Duodenal mucosa (tissue), 2 donors: ENCODE results near the gene MTCL1.

Experiments
- H3K27ac ChIP-seq: one replicate; pipeline ENCODE4 v1.7.0; 2013; ENCODE audit warnings: low read depth, low read length
- H3K27me3 ChIP-seq, 2 donors: one replicate each; pipeline ENCODE4 v1.7.0; 2013; ENCODE audit warnings: low read length in 2 of 2, control low read depth in 1 of 2; ENCODE audit not compliant: insufficient read depth in 2 of 2, control insufficient read depth in 1 of 2
- H3K36me3 ChIP-seq, 2 donors: one replicate each; pipeline ENCODE4 v1.7.0; 2013; ENCODE audit warnings: low read length in 2 of 2, control low read depth in 1 of 2; ENCODE audit not compliant: insufficient read depth in 2 of 2, control insufficient read depth in 1 of 2
- H3K4me1 ChIP-seq, 2 donors: one replicate each; pipeline ENCODE4 v1.7.0; 2013; ENCODE audit warnings: low read length in 2 of 2, control low read depth in 1 of 2; ENCODE audit not compliant: insufficient read depth in 2 of 2, control insufficient read depth in 1 of 2
- H3K4me3 ChIP-seq, 2 donors: one replicate each; pipeline ENCODE4 v1.7.0; 2013; ENCODE audit warnings: low read length in 2 of 2, low read depth in 1 of 2
- H3K9ac ChIP-seq, 2 donors: one replicate each; pipeline ENCODE4 v1.7.0; 2013; ENCODE audit warnings: low read length in 2 of 2, low read depth in 1 of 2
- H3K9me3 ChIP-seq, 2 donors: one replicate each; pipeline ENCODE4 v1.7.0; 2013; ENCODE audit warnings: low read length in 2 of 2, control low read depth in 1 of 2; ENCODE audit not compliant: control insufficient read depth in 1 of 2

Gene MTCL1

DNA sequence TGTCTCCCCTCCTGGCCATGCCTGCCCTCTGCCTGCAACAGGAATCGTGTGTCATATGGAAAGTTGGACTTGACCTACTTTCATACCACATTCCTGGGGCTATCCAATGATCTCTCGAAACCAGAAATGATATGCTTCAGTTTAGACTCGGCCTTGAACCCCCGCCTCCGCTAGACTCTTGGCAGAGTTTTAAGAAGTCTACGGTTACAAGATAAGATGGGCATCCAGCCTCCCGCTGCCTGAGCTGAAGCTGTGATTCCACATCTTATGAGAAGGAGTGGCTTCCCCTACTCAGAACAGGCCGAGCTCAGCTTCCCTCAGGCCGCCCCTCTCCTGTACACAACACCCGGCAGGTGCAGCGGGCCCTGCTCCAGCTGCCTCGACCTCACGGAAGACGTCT is 73.9 kb downstream of the MTCL1 start:
- no peaks in the 10 kb centered on the region for H3K36me3 ChIP-seq
- no peak overlapping the region for H3K27ac ChIP-seq
- H3K9ac ChIP-seq = no peak overlapping the region
- no peaks in the 10 kb centered on the region for H3K9me3 ChIP-seq
- no peaks in the 10 kb centered on the region for H3K27me3 ChIP-seq
- no peaks in the 10 kb centered on the region for H3K4me1 ChIP-seq
- no peak overlapping the region for H3K4me3 ChIP-seq

DNA sequence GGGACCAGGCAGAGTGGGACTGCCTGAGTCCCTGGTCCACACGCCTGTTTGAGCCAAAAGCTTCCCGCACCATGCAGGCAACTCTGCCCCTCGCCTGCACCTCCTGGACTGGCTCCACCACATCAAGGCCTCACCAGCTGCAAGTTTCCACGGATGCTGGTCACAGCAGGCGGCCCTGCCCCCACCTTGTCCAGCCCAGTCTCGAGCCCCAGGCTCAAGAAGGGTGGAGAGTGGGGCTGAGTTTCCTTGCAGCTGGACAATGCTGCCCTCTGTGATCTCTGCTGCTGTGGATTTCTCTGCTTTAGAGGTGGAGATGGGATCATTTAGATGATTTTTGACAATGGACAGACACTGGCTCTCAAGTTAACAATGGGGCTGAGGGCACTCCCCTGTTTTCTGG is 74.9 kb downstream of the MTCL1 start:
- Histone ChIP-seq H3K4me3 (no peak overlapping the region), H3K9ac (no peak overlapping the region), H3K36me3 (no peaks in the 10 kb centered on the region), H3K27me3 (no peaks in the 10 kb centered on the region), H3K4me1 (no peaks in the 10 kb centered on the region), H3K27ac (no peak overlapping the region), H3K9me3 (no peaks in the 10 kb centered on the region)

DNA sequence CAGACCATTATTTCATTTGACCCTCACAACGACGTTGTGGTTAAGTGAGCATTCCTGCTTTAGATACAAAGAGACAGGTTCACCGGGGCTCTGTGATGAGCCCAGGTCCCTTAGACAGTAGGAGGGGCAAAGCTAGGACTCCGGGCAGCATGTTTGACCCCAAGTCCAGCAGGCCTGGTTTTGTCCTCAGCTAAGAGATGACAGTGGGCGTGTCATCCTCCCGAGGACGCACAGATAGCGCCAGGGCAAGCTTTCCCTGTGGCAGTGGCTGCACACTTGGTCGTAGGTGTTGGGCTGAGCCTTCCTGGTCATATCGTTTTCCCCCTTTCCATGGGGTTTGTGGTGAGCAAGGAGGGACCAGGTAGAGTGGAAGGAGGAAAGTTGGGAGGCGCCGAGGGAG is 76.3 kb downstream of the MTCL1 start:
- Histone ChIP-seq H3K9ac (no peak overlapping the region), H3K27me3 (no peaks in the 10 kb centered on the region), H3K9me3 (no peaks in the 10 kb centered on the region), H3K4me1 (no peaks in the 10 kb centered on the region), H3K36me3 (no peaks in the 10 kb centered on the region), H3K4me3 (no peak overlapping the region), H3K27ac (no peak overlapping the region)

DNA sequence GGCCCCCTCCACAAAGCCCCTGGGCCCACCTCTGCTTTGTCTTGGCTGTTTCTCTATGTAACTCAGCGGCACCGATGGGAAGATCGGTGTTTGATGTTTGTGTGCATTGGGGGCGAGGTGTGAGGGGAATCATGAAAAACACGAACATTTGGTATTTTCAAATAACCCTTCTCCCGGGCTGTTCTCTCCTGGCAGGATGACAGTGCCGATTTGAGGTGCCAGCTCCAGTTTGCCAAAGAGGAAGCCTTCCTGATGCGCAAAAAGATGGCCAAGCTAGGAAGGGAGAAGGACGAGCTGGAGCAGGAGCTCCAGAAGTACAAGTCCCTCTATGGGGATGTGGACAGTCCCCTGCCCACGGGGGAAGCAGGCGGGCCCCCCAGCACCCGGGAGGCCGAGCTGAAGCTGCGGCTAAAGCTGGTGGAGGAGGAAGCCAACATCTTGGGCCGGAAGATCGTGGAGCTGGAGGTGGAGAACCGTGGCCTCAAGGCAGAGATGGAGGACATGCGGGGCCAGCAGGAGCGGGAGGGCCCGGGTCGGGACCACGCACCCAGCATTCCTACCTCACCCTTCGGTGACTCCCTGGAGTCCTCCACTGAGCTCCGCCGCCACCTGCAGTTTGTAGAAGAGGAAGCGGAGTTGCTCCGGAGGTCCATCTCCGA is 78.1 kb downstream of the MTCL1 start:
- Histone ChIP-seq H3K27ac (no peak overlapping the region), H3K36me3 (no peaks in the 10 kb centered on the region), H3K27me3 (no peaks in the 10 kb centered on the region), H3K4me3 (no peak overlapping the region), H3K9ac (no peak overlapping the region), H3K9me3 (no peaks in the 10 kb centered on the region), H3K4me1 (no peaks in the 10 kb centered on the region)

DNA sequence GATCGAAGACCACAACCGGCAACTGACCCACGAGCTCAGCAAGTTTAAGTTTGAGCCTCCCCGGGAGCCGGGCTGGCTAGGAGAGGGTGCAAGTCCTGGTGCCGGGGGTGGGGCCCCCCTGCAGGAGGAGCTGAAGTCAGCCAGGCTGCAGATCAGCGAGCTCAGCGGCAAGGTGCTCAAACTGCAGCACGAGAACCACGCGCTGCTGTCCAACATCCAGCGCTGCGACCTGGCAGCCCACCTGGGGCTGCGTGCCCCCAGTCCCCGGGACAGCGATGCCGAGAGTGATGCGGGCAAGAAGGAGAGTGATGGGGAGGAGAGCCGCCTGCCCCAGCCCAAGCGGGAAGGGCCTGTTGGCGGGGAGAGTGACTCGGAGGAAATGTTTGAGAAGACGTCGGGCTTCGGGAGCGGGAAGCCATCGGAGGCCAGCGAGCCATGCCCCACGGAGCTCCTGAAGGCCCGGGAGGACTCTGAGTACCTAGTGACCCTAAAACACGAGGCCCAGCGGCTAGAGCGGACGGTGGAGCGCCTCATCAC is 78.7 kb downstream of the MTCL1 start:
- Histone ChIP-seq H3K9me3 (no peaks in the 10 kb centered on the region), H3K4me1 (no peaks in the 10 kb centered on the region), H3K27me3 (no peaks in the 10 kb centered on the region), H3K4me3 (no peak overlapping the region), H3K9ac (no peak overlapping the region), H3K27ac (no peak overlapping the region), H3K36me3 (no peaks in the 10 kb centered on the region)

DNA sequence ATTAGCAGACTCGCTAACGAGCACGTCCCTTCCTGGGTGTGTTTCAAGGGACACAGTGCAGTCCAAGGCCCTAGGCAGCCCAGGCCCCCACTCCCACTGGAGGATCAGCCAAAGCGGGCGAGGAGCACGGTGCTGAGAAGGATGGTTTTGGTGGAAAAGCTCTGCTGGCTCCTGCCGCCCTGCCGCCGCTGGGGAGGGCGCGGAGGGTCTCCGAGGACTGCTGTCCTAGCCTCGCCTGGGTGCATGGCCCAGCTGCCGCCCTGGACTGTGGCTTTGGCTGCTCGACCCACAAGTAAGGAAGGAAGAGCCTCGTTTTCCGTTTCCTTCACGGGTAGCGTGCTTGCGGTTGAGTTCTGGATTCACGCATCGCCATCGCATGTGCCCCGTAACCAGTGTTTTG is 79.9 kb downstream of the MTCL1 start:
- no peak overlapping the region for H3K9ac ChIP-seq
- no peak overlapping the region for H3K4me3 ChIP-seq
- H3K27ac ChIP-seq = no peak overlapping the region
- H3K27me3 ChIP-seq = no peaks in the 10 kb centered on the region
- no peaks in the 10 kb centered on the region for H3K36me3 ChIP-seq
- H3K4me1 ChIP-seq = no peaks in the 10 kb centered on the region
- no peaks in the 10 kb centered on the region for H3K9me3 ChIP-seq

DNA sequence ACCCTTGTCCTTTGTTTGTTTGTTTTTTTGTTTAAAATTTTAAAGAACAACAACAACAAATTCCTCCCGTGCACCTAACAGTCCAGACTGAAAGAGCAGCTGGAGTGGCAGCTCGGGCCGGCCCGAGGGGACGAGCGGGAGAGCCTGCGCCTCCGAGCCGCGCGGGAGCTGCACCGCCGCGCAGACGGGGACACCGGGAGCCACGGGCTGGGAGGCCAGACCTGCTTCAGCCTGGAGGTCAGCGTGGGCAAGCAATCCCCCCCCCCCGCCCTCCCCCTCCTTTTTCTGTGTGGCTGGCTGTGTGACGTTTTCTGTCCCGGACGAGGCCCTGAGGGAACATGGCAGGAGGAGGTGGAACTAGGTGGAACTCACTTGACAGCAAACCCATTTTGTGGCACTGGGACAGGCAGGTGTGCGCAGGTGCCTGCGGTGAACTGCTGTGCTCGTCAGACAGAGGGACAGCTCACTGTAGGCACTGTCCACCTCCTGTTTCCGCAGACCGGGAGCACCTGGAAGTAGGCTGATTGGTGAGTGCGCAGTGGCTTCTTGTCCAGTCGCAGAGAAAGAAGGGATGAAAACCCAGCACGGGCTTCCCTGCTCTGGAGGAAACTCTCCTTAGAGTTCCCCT is 80.6 kb downstream of the MTCL1 start:
- no peaks in the 10 kb centered on the region for H3K4me1 ChIP-seq
- no peaks in the 10 kb centered on the region for H3K27me3 ChIP-seq
- no peaks in the 10 kb centered on the region for H3K9me3 ChIP-seq
- no peak overlapping the region for H3K4me3 ChIP-seq
- no peak overlapping the region for H3K9ac ChIP-seq
- no peaks in the 10 kb centered on the region for H3K36me3 ChIP-seq
- no peak overlapping the region for H3K27ac ChIP-seq

DNA sequence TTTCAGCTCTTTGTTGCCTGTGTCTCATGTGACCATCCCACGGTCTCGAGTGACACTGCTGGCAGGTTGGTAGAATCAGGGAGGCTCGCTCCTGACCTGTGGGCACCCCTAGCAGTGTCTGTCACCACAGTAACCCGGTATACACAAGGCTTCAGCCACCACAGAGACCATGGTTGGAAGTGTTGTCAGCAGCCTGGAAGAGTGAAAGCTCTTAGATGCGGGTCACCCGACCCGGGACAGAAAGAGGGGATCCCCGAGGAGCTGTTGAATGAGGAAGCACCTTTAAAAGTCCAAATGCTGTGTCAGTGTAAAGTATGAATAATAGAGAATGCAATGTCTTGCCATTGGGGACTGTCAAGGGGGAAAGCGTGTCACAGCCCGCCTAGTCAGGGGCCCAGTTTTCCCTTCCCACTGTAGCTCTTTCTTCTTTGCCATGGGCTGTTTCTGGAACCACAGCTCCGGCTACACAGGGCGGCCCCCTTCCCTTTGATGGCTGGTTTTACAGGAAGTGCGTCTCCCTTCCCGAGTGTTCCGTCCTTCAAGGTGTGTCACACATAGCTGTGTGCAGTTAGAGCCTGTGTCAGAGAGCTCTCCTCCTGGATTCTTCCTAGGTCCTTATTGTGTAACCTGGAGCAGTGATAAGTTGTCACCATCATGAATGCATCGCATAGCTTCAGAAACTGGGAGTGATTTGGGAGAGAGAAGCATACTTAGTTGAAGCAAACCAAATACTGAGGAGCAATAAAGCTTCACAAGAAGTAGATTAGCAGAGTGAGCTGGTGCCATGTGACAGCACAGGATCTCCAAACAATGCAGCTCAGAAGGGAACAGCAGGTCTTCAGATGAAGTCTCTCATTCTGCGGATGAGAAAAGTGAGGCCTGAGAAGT is 81.4 kb downstream of the MTCL1 start:
- H3K36me3 ChIP-seq = no peaks in the 10 kb centered on the region
- H3K9me3 ChIP-seq = no peaks in the 10 kb centered on the region
- H3K27me3 ChIP-seq = no peaks in the 10 kb centered on the region
- H3K9ac ChIP-seq = no peak overlapping the region
- H3K4me3 ChIP-seq = no peak overlapping the region
- H3K4me1 ChIP-seq = no peaks in the 10 kb centered on the region
- H3K27ac ChIP-seq = no peak overlapping the region

DNA sequence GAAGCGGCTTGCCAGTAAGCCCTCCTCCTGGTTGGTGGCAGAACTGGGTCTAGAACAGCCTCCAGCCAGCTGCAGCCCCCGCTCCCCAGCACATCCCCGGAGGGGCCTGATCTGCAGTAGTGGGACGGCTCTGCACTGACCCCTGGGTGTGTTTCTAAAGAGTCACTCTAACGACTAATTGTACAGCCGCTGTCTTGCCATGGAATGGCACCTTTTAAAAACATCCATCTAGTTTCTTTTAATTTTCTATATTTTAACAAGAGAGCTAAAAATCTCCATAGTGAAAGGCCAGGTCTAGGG is 82.0 kb downstream of the MTCL1 start:
- Histone ChIP-seq H3K4me3 (no peak overlapping the region), H3K36me3 (no peaks in the 10 kb centered on the region), H3K4me1 (no peaks in the 10 kb centered on the region), H3K27ac (no peak overlapping the region), H3K9ac (no peak overlapping the region), H3K9me3 (no peaks in the 10 kb centered on the region), H3K27me3 (no peaks in the 10 kb centered on the region)

DNA sequence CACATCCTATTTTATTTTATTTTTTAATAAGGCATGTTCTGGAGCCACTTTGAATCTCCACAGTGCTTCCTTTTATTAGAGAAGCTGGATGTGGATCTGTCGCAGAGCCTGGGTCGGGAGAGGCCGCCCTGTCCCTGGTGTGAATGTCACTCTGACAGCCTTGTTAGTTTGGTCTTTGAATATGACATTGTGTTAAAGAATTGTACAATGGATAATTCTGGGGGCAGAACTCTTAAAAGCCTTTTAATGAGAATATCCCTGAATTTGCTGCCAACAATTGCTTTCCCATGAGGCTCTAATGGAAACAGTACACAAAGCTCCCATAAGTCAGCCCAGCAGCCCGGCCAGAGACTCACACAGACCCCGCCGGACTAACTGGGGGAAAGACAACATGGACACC is 82.4 kb downstream of the MTCL1 start:
- H3K27ac ChIP-seq = no peak overlapping the region
- peaks cover 0 to 2% of the 10 kb centered on the region in 2 donors for H3K4me1 ChIP-seq
- no peaks in the 10 kb centered on the region for H3K36me3 ChIP-seq
- no peak overlapping the region for H3K4me3 ChIP-seq
- H3K9me3 ChIP-seq = no peaks in the 10 kb centered on the region
- no peak overlapping the region for H3K9ac ChIP-seq
- H3K27me3 ChIP-seq = no peaks in the 10 kb centered on the region
